ENCODE results near the gene ISG15.
A peak's percentile ranks its signal among the peaks of the same experiment; 100 is the strongest.

Gene ISG15

GRCh38 chr1:1013105-1013921 lies at the start of gene ISG15:
TSS of gene ISG15 (plus strand) at chr1:1013497. CDS start at chr1:1013574, 77 bp downstream.
- DNase-seq, result peak; percentile 93

- no peak for DNase-seq
Measured at GRCh38 chr1:963746-964525, 49.4 kb upstream of the ISG15 start.

- DNase-seq, result no peak
Measured at GRCh38 chr1:964691-965525, 48.4 kb upstream of the ISG15 start.

GRCh38 chr1:965526-966134 lies 47.7 kb upstream of the ISG15 start:
- no peak for DNase-seq

GRCh38 chr1:966135-966703 lies 47.1 kb upstream of the ISG15 start, which contains the start of gene PLEKHN1:
TSS of gene PLEKHN1 (plus strand) at chr1:966482. CDS start at chr1:966532, 50 bp downstream.
- DNase-seq, result peak; percentile 60

GRCh38 chr1:966704-967300 lies 46.5 kb upstream of the ISG15 start:
- peak; percentile 93 for DNase-seq

- no peak for DNase-seq
Measured at GRCh38 chr1:967466-968343, 45.6 kb upstream of the ISG15 start.

GRCh38 chr1:969260-969855 lies 43.9 kb upstream of the ISG15 start:
- no peak for DNase-seq

GRCh38 chr1:970242-970972 lies 42.9 kb upstream of the ISG15 start:
- no peak for DNase-seq

- no peak for DNase-seq
Measured at GRCh38 chr1:970973-971730, 42.1 kb upstream of the ISG15 start.

- no peak for DNase-seq
Measured at GRCh38 chr1:971751-972506, 41.4 kb upstream of the ISG15 start.

- DNase-seq, result no peak
Measured at GRCh38 chr1:972726-973458, 40.4 kb upstream of the ISG15 start.

GRCh38 chr1:973459-974292 lies 39.6 kb upstream of the ISG15 start:
- DNase-seq, result no peak

- no peak for DNase-seq
Measured at GRCh38 chr1:974293-974640, 39.0 kb upstream of the ISG15 start.

- no peak for DNase-seq
Measured at GRCh38 chr1:974687-975328, 38.5 kb upstream of the ISG15 start.

- no peak for DNase-seq
Measured at GRCh38 chr1:975365-975764, 37.9 kb upstream of the ISG15 start.
